Osteoblast (primary cell): ENCODE data around the gene DDX51. TPM values are rescaled to one million over a fixed set of nuclear protein-coding genes. Genes with fewer than 3 reads are reported as not detected.

Source experiments
- DNase-seq: peaks from one replicate; pipeline ENCODE4 v3.0.0; 2011; ENCODE audit warnings: low spot score, mixed read lengths; ENCODE audit not compliant: insufficient read length; ENCODE audit errors: missing footprints
- H2AFZ ChIP-seq: 2 replicates; pipeline ENCODE4 v1.6.0; 2011; ENCODE audit warnings: mild to moderate bottlenecking, low read length
- H3K27ac ChIP-seq: 2 replicates; pipeline ENCODE4 v1.5.1; 2011; ENCODE audit warnings: mild to moderate bottlenecking, low read depth, low read length, moderate library complexity
- H3K27me3 ChIP-seq: 2 replicates; pipeline ENCODE4 v1.6.0; 2012; ENCODE audit warnings: mild to moderate bottlenecking, control low read depth, inconsistent platforms, low read length, moderate library complexity; ENCODE audit not compliant: insufficient read depth
- H3K36me3 ChIP-seq: 2 replicates; pipeline ENCODE4 v1.5.1; 2011; ENCODE audit warnings: mild to moderate bottlenecking, low read length, control low read depth, moderate library complexity; ENCODE audit not compliant: insufficient read depth
- H3K4me1 ChIP-seq: 2 replicates; pipeline ENCODE4 v1.5.1; 2011; ENCODE audit warnings: mild to moderate bottlenecking, low read length, control low read depth, moderate library complexity; ENCODE audit not compliant: insufficient read depth
- H3K4me2 ChIP-seq: 2 replicates; pipeline ENCODE4 v1.6.0; 2011; ENCODE audit warnings: mild to moderate bottlenecking, low read length; ENCODE audit not compliant: insufficient read depth
- H3K4me3 ChIP-seq: fragments of 200-600 bp; sonication (generic); 3 replicates; pipeline ENCODE4 v1.5.1; 2012; ENCODE audit warnings: mild to moderate bottlenecking, low read length, inconsistent platforms; ENCODE audit not compliant: insufficient read depth
- H3K79me2 ChIP-seq: 2 replicates; pipeline ENCODE4 v1.6.0; 2012; ENCODE audit warnings: mild to moderate bottlenecking, low read length, control low read depth, inconsistent platforms; ENCODE audit not compliant: insufficient read depth
- H3K9me3 ChIP-seq: 2 replicates; pipeline ENCODE4 v1.5.1; 2011; ENCODE audit warnings: low read depth, low read length, control low read depth
- H4K20me1 ChIP-seq: 2 replicates; pipeline ENCODE4 v1.6.0; 2012; ENCODE audit warnings: mild to moderate bottlenecking, low read length, control low read depth; ENCODE audit not compliant: insufficient read depth
- total RNA-seq: library from RNA; depleted of rRNA; stranded (reverse); fragments of >200 nt; gene quantifications from 2 replicates; pipeline ENCODE4 v1.2.3, GENCODE V29; 2012
- TF ChIP-seq, protein P1 (sequence below): IDR thresholded peaks from 2 replicates; pipeline ENCODE4 v1.5.1; 2011; ENCODE audit warnings: mild to moderate bottlenecking, low read depth, low read length, moderate library complexity; ENCODE audit errors: extremely low read depth

DDX51 gene
- total RNA-seq, 1 donor, result 6.2 TPM

DNA sequence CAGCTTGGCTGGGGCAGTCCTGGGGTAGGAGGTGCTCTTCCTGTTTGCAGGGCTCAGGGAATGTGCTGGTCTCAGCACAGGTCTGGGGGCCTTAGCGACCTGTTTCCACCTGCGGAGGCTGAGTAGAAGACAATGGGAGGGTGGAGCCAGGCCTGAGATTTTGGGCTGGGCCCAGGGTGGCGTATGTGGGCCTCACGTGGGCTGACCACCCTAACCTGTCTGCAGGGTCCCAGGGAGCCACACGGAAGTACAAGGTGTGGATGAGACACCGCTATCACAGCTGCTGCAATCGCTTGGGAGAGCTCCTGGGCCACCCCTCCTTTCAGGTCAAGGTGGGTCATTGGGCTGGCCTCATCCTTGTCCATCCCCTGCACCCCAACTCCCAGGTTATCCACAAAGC is 1.2 kb upstream of the DDX51 start:
- Histone ChIP-seq H3K4me3 (peak overlapping the region; percentile 92), H3K4me1 (peaks cover 16% of the 10 kb centered on the region), H3K27ac (peak overlapping the region; percentile 82), H3K9me3 (no peaks in the 10 kb centered on the region), H3K27me3 (no peaks in the 10 kb centered on the region), H3K79me2 (peaks cover 51% of the 10 kb centered on the region), H3K4me2 (peak overlapping the region; percentile 96), H2AFZ (no peak overlapping the region), H3K36me3 (peaks cover 20% of the 10 kb centered on the region), H4K20me1 (peaks cover 23% of the 10 kb centered on the region)
- no peak for DNase-seq
- TF ChIP-seq, protein P1, sequence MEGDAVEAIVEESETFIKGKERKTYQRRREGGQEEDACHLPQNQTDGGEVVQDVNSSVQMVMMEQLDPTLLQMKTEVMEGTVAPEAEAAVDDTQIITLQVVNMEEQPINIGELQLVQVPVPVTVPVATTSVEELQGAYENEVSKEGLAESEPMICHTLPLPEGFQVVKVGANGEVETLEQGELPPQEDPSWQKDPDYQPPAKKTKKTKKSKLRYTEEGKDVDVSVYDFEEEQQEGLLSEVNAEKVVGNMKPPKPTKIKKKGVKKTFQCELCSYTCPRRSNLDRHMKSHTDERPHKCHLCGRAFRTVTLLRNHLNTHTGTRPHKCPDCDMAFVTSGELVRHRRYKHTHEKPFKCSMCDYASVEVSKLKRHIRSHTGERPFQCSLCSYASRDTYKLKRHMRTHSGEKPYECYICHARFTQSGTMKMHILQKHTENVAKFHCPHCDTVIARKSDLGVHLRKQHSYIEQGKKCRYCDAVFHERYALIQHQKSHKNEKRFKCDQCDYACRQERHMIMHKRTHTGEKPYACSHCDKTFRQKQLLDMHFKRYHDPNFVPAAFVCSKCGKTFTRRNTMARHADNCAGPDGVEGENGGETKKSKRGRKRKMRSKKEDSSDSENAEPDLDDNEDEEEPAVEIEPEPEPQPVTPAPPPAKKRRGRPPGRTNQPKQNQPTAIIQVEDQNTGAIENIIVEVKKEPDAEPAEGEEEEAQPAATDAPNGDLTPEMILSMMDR, result no peak

DNA sequence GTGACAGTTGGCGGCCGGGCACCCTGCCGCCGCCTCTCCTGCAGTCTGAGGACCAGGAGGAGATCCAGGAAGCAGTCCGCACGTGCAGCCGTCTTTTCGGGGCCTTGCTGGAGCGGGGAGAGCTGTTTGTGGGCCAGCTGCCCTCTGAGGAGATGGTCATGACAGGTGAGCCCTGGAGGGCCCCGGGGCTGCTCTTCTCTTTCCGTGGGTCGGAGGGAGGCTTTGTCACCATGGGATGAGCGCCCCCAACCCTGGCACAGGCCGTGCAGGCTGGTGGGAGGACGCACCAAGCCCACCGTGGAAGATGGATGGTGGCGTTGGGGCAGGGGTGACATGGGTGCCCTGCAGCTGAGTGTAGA is 670 bp upstream of the DDX51 start:
- Histone ChIP-seq H3K9me3 (no peaks in the 10 kb centered on the region), H3K79me2 (peaks cover 51% of the 10 kb centered on the region), H3K36me3 (peaks cover 26% of the 10 kb centered on the region), H3K4me1 (peaks cover 16% of the 10 kb centered on the region), H3K4me3 (peak overlapping the region; percentile 92), H4K20me1 (peaks cover 23% of the 10 kb centered on the region), H2AFZ (no peak overlapping the region), H3K27me3 (no peaks in the 10 kb centered on the region), H3K27ac (peak overlapping the region; percentile 82), H3K4me2 (peak overlapping the region; percentile 96)
- DNase-seq, result no peak
- TF ChIP-seq, protein P1, result no peak

DNA sequence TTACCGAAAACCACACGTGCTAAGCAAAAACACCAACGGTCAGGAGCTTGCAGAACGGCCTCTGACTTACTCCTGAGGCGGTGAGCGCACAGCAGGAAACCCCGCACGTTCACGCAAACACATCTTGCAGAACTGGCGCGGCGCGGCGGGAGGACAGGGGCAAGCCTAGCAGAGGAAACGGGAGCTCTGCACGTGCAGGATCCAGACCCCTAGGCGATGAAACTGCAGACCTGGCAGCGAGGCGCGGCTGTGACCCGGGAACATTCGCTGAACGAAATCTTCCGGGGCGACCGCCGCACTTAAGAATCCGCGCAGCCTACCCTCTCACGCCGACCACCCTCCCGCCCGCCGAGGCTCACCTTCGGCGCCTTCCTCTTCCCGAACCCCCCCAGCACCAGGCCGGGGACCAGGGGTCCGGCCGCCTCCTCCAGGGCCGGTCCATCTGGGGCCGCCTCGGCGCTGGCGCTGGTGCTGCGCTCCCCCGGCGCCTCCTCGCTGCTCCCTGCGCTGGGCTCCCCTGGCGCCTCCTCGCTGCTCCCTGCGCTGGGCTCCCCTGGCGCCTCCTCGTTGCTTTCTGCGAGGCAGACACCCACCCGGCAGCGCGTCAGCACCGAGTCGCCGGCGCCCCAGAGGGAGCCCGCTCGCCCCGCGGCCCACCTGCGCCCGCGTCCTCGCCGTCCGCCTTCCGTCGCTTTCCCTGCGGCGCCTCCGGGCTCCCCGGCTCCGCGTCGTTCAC is 615 bp downstream of the DDX51 start:
- H3K9me3 ChIP-seq, result no peaks in the 10 kb centered on the region
- TF ChIP-seq, protein P1, result no peak
- H2AFZ ChIP-seq, result no peak overlapping the region
- peak; percentile 90 for DNase-seq
- H4K20me1 ChIP-seq, result peaks cover 23% of the 10 kb centered on the region
- peaks cover 51% of the 10 kb centered on the region for H3K79me2 ChIP-seq
- H3K4me3 ChIP-seq, result peak overlapping the region; percentile 92
- peaks cover 16% of the 10 kb centered on the region for H3K4me1 ChIP-seq
- H3K36me3 ChIP-seq, result peaks cover 31% of the 10 kb centered on the region
- H3K27ac ChIP-seq, result peak overlapping the region; percentile 28
- H3K27me3 ChIP-seq, result no peaks in the 10 kb centered on the region
- H3K4me2 ChIP-seq, result peak overlapping the region; percentile 92

DNA sequence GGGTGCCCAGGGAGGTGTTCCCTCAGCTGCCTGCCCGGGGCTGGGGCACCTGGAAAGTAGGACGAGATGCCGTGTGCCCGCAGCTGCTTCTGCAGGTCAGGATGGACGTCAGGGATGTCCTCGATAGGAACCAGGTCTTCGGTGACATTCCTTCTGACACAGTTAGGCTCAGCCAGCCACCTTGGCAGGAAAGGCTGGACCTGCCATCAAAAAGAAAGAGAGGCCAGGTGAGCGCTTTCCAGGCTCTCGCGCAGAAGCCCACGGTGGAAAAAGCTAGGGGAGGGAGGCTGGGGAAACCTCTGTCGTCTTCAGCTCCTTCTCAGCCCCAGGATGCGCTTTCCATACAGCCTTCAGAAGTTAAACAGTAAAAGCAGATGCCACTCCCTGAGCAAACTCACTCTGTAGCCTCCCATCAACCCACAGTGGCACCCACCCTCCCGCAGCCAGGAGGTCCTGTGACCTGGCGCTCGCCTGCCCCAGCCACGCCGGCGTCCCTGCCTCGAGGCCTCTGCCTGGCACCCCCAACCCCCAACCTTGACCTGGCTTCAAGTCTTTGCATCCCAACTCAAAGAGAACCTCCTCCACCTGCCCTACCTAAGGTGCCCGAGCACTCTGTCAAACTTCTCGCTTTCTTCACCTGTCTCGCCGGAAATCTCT is 1.3 kb downstream of the DDX51 start:
- H3K27me3 ChIP-seq, result no peaks in the 10 kb centered on the region
- H3K4me1 ChIP-seq, result peaks cover 16% of the 10 kb centered on the region
- no peak overlapping the region for H2AFZ ChIP-seq
- H3K27ac ChIP-seq, result peak overlapping the region; percentile 28
- H3K79me2 ChIP-seq, result peaks cover 50% of the 10 kb centered on the region
- peak; percentile 69 for DNase-seq
- H3K36me3 ChIP-seq, result peaks cover 31% of the 10 kb centered on the region
- peak overlapping the region; percentile 92 for H3K4me3 ChIP-seq
- H3K9me3 ChIP-seq, result no peaks in the 10 kb centered on the region
- H3K4me2 ChIP-seq, result peak overlapping the region; percentile 92
- peaks cover 25% of the 10 kb centered on the region for H4K20me1 ChIP-seq
- TF ChIP-seq, protein P1, result no peak
